ENCODE data around the gene SSTR3. TPM values are rescaled to one million over a fixed set of nuclear protein-coding genes. Genes with fewer than 3 reads are reported as not detected.

SSTR3 gene
- total RNA-seq, 4 donors from 2014 or later: 0.16 to 0.41 TPM; not detected in 2

GRCh38 chr22:37162221-37163095 is 49.8 kb downstream of the SSTR3 start:
- no peaks in the 10 kb centered on the region for H3K27me3 ChIP-seq
- in situ Hi-C loops (cut with MboI; ENCODE audit: low pct_ligation_motif_present in 1 of 4, low pct_unique_long_range_greater_than_20kb in 1 of 4, low sequenced_read_pairs in 3 of 4): no loop called here
- no peaks in the 10 kb centered on the region for H3K36me3 ChIP-seq
- TF ChIP-seq POLR2AphosphoS5 (IDR thresholded peaks at IDR 0.05) (no peak), CTCF (IDR thresholded peaks at IDR 0.05) (peak in 1 of 5 experiments; percentile 11)
- no peak overlapping the region for H3K4me3 ChIP-seq
- WGBS, 2 donors (ENCODE audit: low coverage in 1 of 2): 57% methylated on average over 11 of the region's 11 CpGs; no CpG with 5 or more reads in 1 of the 2 donors
- no peaks in the 10 kb centered on the region for H3K9me3 ChIP-seq
- DNase-seq: peak; percentile 49
- peak overlapping the region in 3 of 4 donors; percentile 20 to 58 (median 31) for H3K27ac ChIP-seq
- intact Hi-C loops (cut with DNase I; ENCODE audit: low total_unique reads): no loop called here
- peaks cover 7 to 17% (median 9%) of the 10 kb centered on the region in 4 donors for H3K4me1 ChIP-seq

GRCh38 chr22:37161443-37161842 is 50.8 kb downstream of the SSTR3 start:
- Histone ChIP-seq H3K27ac (no peak overlapping the region), H3K36me3 (no peaks in the 10 kb centered on the region), H3K27me3 (no peaks in the 10 kb centered on the region), H3K9me3 (no peaks in the 10 kb centered on the region), H3K4me1 (peaks cover 0 to 6% (median 0%) of the 10 kb centered on the region in 4 donors), H3K4me3 (no peak overlapping the region)
- WGBS, 2 donors (ENCODE audit: low coverage in 1 of 2): 90% methylated on average over 1 of the region's 2 CpGs; no CpG with 5 or more reads in 1 of the 2 donors
- TF ChIP-seq EP300 (IDR thresholded peaks at IDR 0.05; ENCODE audit: low read depth) (no peak), CTCF (IDR thresholded peaks at IDR 0.05) (no peak), POLR2AphosphoS5 (IDR thresholded peaks at IDR 0.05) (no peak), POLR2A (IDR thresholded peaks at IDR 0.05) (no peak)
- intact Hi-C loops (cut with DNase I; ENCODE audit: low total_unique reads): no loop called here
- in situ Hi-C loops (cut with MboI; ENCODE audit: low pct_ligation_motif_present in 1 of 4, low pct_unique_long_range_greater_than_20kb in 1 of 4, low sequenced_read_pairs in 3 of 4): no loop called here
- DNase-seq: no peak

- Histone ChIP-seq H3K36me3 (no peaks in the 10 kb centered on the region), H3K4me3 (no peak overlapping the region), H3K9me3 (no peaks in the 10 kb centered on the region), H3K27ac (no peak overlapping the region), H3K27me3 (no peaks in the 10 kb centered on the region), H3K4me1 (peaks cover 0 to 4% (median 0%) of the 10 kb centered on the region in 4 donors)
- intact Hi-C loops (cut with DNase I; ENCODE audit: low total_unique reads) (no loop called here), in situ Hi-C loops (cut with MboI; ENCODE audit: low pct_ligation_motif_present in 1 of 4, low pct_unique_long_range_greater_than_20kb in 1 of 4, low sequenced_read_pairs in 3 of 4) (no loop called here)
- WGBS, 2 donors (ENCODE audit: low coverage in 1 of 2): 72% methylated on average over 6 of the region's 6 CpGs; no CpG with 5 or more reads in 1 of the 2 donors
- TF ChIP-seq CTCF (IDR thresholded peaks at IDR 0.05) (no peak), POLR2A (IDR thresholded peaks at IDR 0.05) (no peak)
- no peak for DNase-seq
These were observed 52.2 kb downstream of the SSTR3 start for GRCh38 chr22:37160027-37160426.

- Histone ChIP-seq H3K27me3 (no peaks in the 10 kb centered on the region), H3K4me1 (peaks cover 0 to 4% (median 0%) of the 10 kb centered on the region in 4 donors), H3K9me3 (no peaks in the 10 kb centered on the region), H3K27ac (no peak overlapping the region), H3K36me3 (no peaks in the 10 kb centered on the region), H3K4me3 (no peak overlapping the region)
- intact Hi-C loops (cut with DNase I; ENCODE audit: low total_unique reads) (no loop called here), in situ Hi-C loops (cut with MboI; ENCODE audit: low pct_ligation_motif_present in 1 of 4, low pct_unique_long_range_greater_than_20kb in 1 of 4, low sequenced_read_pairs in 3 of 4) (no loop called here)
- 82 to 86% methylated on average over 5 of the region's 5 CpGs for WGBS, 2 donors (ENCODE audit: low coverage in 1 of 2)
- no peak for DNase-seq
- TF ChIP-seq EP300 (IDR thresholded peaks at IDR 0.05; ENCODE audit: low read depth) (no peak), POLR2A (IDR thresholded peaks at IDR 0.05) (no peak), POLR2AphosphoS5 (IDR thresholded peaks at IDR 0.05) (no peak)
These were observed 53.4 kb downstream of the SSTR3 start for GRCh38 chr22:37158963-37159290.

Measured in transverse colon (tissue), 4 donors.